ENCODE results near the gene DCBLD2. TPM values are rescaled to one million over a fixed set of nuclear protein-coding genes. Genes with fewer than 3 reads are reported as not detected.

Gene DCBLD2
- total RNA-seq, 1 donor from 2014 or later: 91.9 TPM

- TF ChIP-seq, protein P1, sequence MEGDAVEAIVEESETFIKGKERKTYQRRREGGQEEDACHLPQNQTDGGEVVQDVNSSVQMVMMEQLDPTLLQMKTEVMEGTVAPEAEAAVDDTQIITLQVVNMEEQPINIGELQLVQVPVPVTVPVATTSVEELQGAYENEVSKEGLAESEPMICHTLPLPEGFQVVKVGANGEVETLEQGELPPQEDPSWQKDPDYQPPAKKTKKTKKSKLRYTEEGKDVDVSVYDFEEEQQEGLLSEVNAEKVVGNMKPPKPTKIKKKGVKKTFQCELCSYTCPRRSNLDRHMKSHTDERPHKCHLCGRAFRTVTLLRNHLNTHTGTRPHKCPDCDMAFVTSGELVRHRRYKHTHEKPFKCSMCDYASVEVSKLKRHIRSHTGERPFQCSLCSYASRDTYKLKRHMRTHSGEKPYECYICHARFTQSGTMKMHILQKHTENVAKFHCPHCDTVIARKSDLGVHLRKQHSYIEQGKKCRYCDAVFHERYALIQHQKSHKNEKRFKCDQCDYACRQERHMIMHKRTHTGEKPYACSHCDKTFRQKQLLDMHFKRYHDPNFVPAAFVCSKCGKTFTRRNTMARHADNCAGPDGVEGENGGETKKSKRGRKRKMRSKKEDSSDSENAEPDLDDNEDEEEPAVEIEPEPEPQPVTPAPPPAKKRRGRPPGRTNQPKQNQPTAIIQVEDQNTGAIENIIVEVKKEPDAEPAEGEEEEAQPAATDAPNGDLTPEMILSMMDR (conservative IDR thresholded peaks at IDR 0.05): no peak
- Mint-ChIP-seq H3K27ac (ENCODE audit: unreplicated experiment) (no peak overlapping the region), H3K27me3 (ENCODE audit: low read depth) (no peaks in the 10 kb centered on the region), H3K36me3 (ENCODE audit: low read depth) (peaks cover 38% of the 10 kb centered on the region), H3K4me3 (no peak overlapping the region), H3K9me3 (no peaks in the 10 kb centered on the region), H3K4me1 (no peaks in the 10 kb centered on the region)
- no peak for DNase-seq (ENCODE audit: low read depth, low spot score)
These were observed 103.6 kb downstream of the DCBLD2 start for GRCh38 chr3:98797905-98798304.

DNA sequence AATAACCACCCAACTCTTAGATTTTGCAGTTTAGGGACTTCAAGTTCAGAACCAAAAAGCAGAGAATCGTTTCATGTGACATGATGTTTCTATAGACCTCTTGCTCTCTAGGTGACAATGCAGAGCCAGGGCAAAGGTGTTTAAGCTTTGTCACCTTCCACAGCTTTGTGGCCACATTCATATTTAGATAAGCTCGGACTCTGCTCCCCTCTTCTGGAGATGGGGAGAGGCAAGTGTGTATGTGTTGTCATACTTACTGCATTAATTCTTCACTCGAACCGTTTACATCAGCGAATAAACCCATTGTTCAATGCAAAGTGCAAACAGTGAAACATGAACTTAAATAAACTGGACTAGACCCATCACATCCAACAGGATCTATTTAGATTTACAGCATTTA lies 105.2 kb downstream of the DCBLD2 start:
- Mint-ChIP-seq H3K4me1 (no peaks in the 10 kb centered on the region), H3K36me3 (ENCODE audit: low read depth) (peaks cover 25% of the 10 kb centered on the region), H3K27ac (ENCODE audit: unreplicated experiment) (peak overlapping the region; percentile 67), H3K27me3 (ENCODE audit: low read depth) (no peaks in the 10 kb centered on the region), H3K9me3 (no peaks in the 10 kb centered on the region), H3K4me3 (no peak overlapping the region)
- TF ChIP-seq, protein P1 (conservative IDR thresholded peaks at IDR 0.05): no peak
- DNase-seq (ENCODE audit: low read depth, low spot score): no peak

DNA sequence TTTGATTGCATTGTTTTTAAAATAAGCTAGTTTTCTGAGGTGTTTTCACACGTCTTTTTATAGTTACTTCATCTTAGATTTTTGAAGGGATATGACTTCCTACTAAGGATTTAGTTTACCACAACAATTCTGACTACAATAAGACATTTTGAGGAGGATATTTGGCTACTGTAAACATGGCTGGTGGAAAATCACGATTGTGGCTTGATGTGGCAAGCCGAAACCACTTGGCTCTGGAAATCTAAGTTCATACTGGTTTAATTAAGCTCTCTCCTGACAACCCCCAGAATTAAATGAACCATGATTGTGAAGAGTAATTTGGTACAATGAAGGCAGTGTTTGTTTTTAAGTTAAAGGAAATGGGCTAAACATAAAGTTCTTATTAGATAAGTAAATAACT lies 107.5 kb downstream of the DCBLD2 start:
- H3K27me3 Mint-ChIP-seq (ENCODE audit: low read depth): no peaks in the 10 kb centered on the region
- H3K9me3 Mint-ChIP-seq: no peaks in the 10 kb centered on the region
- H3K4me3 Mint-ChIP-seq: no peak overlapping the region
- TF ChIP-seq, protein P1 (conservative IDR thresholded peaks at IDR 0.05): no peak
- peaks cover 19% of the 10 kb centered on the region for H3K36me3 Mint-ChIP-seq (ENCODE audit: low read depth)
- H3K27ac Mint-ChIP-seq (ENCODE audit: unreplicated experiment): no peak overlapping the region
- H3K4me1 Mint-ChIP-seq: no peaks in the 10 kb centered on the region
- no peak for DNase-seq (ENCODE audit: low read depth, low spot score)

GRCh38 chr3:98791341-98792325 lies 109.9 kb downstream of the DCBLD2 start:
- Mint-ChIP-seq H3K4me3 (no peak overlapping the region), H3K27me3 (ENCODE audit: low read depth) (no peaks in the 10 kb centered on the region), H3K27ac (ENCODE audit: unreplicated experiment) (no peak overlapping the region), H3K9me3 (peaks cover under 1% of the 10 kb centered on the region), H3K36me3 (ENCODE audit: low read depth) (peaks cover 16% of the 10 kb centered on the region), H3K4me1 (peaks cover 12% of the 10 kb centered on the region)
- no peak for DNase-seq (ENCODE audit: low read depth, low spot score)
- TF ChIP-seq, protein P1 (conservative IDR thresholded peaks at IDR 0.05): no peak

DNA sequence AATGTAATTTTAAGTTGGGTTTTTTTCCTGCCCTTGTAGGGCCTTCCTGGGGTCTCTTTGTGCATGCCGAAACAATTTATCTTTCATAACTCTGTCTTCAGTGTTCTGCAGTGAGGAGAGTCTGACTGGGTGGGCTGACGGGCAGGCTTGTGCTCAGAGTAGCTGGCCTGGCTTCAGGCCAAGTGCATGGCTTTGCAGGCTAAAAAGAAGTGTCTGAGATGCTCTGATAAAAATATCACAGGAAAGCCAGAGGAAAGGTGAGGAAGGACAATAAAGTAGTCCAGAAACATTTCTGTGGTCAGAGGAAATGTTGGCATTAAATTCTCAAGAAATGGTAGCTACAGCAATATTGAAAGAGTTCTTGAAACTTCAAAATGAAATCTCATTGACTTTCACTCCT lies 112.8 kb downstream of the DCBLD2 start:
- Mint-ChIP-seq H3K36me3 (ENCODE audit: low read depth) (peaks cover 21% of the 10 kb centered on the region), H3K9me3 (peaks cover 2% of the 10 kb centered on the region), H3K27ac (ENCODE audit: unreplicated experiment) (peak overlapping the region; percentile 94), H3K4me3 (no peak overlapping the region), H3K27me3 (ENCODE audit: low read depth) (no peaks in the 10 kb centered on the region), H3K4me1 (peaks cover 27% of the 10 kb centered on the region)
- TF ChIP-seq, protein P1 (conservative IDR thresholded peaks at IDR 0.05): no peak
- no peak for DNase-seq (ENCODE audit: low read depth, low spot score)
